Tracheal epithelial cell (primary cell): ENCODE results near the gene WSCD1. TPM values are rescaled to one million over a fixed set of nuclear protein-coding genes. Genes with fewer than 3 reads are reported as not detected.

Experiments used
- total RNA-seq: library from RNA; depleted of rRNA; stranded (reverse); fragments of >200 nt; gene quantifications from 2 replicates; pipeline ENCODE4 v1.2.1, GENCODE V29; 2014

WSCD1 gene
- total RNA-seq = under 0.01 and 3.9 TPM in 2 replicates

DNA sequence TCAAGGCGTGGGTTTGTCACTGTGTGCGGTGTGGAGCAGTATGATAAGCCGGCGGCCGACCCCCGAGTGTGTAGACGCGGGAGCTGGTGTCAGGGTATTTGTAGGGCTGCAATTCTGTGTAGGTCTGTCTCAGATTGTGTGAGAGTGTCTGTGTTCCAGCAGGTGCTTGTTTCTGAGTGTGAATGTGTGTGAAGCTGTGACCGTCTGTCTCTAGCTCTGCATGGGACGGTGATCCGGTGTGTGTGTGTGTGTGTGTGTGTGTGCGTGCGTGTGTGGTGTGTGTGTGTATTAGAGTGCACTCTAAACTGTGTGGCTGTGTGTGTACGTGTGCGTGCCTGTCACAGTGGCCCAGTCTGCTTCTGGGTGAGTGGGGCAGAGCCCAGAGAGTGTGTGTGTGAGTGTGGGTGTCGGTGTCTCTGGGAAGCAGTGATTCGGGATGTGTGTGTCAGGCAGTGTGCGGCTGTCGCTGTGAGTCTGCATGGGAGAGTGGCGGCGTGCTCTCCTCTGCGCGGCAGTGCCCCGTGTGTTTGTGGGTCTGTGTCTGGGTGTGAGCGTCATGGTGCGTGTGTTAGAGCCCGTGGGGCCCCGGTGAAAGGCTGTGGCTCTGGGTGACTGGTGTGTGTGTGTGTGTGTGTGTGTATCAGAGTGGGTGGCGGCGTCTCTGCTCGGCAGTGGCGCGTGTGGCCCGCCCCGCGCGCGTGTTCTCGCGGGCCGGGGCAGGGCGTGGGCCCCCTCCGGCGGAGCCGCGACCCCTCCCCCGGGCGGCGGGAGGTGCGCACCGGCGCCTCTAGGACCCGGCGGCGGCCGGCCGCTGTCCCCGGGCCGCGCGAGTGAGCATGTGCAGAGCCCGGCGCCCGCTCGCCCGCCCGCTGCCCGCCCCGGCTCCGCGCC lies at the start of gene WSCD1:
Gene WSCD1, plus strand, starts transcription at position 841 of the 891 bp plus-strand sequence. CDS start 10,280 bp downstream, outside the sequence.

